PC-3 (cell line): ENCODE measurements around the gene ASCL2.

Source experiments
- EZH2 ChIP-seq: fragments of 300-600 bp; sonication (generic); IDR thresholded peaks from one replicate; pipeline ENCODE4 v1.6.1; 2017; ENCODE audit warnings: antibody characterized with exemption, mild to moderate bottlenecking, low read length; ENCODE audit not compliant: unreplicated experiment
- EZH2phosphoT487 ChIP-seq: fragments of 300-600 bp; sonication (generic); IDR thresholded peaks from 2 replicates; pipeline ENCODE4 v1.6.1; 2018; ENCODE audit warnings: mild to moderate bottlenecking, antibody characterized with exemption, low read length, borderline replicate concordance
- TF ChIP-seq, protein P1 (sequence below): fragments of 300-600 bp; sonication (generic); conservative IDR thresholded peaks from 2 replicates; pipeline ENCODE4 v1.5.1; 2017; ENCODE audit warnings: antibody characterized with exemption, low read depth, mild to moderate bottlenecking, low read length

DNA sequence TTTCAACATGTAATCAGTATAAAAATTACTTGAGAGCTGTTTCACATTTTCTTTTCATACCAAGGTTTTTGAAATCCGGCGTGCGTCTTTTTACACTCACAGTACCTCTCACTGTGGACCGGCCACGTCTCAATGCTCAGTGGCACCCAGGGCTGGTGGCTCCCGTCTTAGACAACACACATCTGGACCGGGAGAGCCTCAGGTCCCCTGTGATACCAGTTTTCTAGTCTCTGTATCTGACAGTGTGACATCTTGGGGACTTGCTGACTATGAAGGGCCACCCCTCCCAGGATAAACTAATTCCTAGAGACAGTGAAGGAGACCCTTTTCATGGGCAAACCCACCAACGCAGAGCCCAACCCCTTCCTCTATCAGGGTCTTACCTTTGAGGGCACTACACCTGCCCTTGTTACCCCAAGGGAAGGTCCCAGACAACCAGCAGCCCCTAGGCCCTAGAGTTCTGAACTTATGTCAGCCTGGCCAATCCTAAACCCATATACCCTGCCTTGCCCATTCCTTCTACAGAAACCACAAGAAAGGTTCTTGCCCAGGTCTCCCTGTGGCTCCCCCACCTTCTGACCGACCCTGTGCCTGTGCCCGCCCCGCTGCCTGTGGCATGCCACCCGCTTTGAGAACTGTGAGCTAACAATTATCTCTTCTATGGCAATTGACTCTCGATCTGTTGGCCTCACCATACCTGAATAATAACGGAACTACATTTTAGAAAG is 6.1 kb upstream of the ASCL2 start:
- TF ChIP-seq, protein P1, sequence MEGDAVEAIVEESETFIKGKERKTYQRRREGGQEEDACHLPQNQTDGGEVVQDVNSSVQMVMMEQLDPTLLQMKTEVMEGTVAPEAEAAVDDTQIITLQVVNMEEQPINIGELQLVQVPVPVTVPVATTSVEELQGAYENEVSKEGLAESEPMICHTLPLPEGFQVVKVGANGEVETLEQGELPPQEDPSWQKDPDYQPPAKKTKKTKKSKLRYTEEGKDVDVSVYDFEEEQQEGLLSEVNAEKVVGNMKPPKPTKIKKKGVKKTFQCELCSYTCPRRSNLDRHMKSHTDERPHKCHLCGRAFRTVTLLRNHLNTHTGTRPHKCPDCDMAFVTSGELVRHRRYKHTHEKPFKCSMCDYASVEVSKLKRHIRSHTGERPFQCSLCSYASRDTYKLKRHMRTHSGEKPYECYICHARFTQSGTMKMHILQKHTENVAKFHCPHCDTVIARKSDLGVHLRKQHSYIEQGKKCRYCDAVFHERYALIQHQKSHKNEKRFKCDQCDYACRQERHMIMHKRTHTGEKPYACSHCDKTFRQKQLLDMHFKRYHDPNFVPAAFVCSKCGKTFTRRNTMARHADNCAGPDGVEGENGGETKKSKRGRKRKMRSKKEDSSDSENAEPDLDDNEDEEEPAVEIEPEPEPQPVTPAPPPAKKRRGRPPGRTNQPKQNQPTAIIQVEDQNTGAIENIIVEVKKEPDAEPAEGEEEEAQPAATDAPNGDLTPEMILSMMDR, result no peak
- TF ChIP-seq EZH2 (no peak), EZH2phosphoT487 (no peak)
